HepG2 (cell line): ENCODE results near the gene COL9A2. TPM values are rescaled to one million over a fixed set of nuclear protein-coding genes. Genes with fewer than 3 reads are reported as not detected.

Experiments
- ATAC-seq: fragments of 200-7000 bp; cut with Tn5 transposase; 3 replicates; pipeline ENCODE4 v1.9.1; 2020; ENCODE audit warnings: mild to moderate bottlenecking, moderate library complexity
- BruUV-seq: library from RNA; stranded (reverse); fragments of 400-500 nt; replicated peaks from 2 replicates; lab custom pipeline; 2021; lab: Mats Ljungman, UMichigan
- CTCF ChIA-PET: fragments of 300-600 bp; formaldehyde crosslinking; extraction: SDS; loops from one replicate; lab custom pipeline; 2021; ENCODE audit warnings: low total read pairs, inconsistent platforms, low intra/inter-chr PET ratio; lab: Yijun Ruan, JAX
- POLR2A ChIA-PET: fragments of 350-600 bp; sonication (Branson Sonifier 250); formaldehyde crosslinking; loops from one replicate; lab custom pipeline; 2020; ENCODE audit warnings: antibody characterized with exemption, inconsistent platforms; lab: Yijun Ruan, JAX
- DNase-seq: peaks from one replicate; pipeline ENCODE4 v3.0.0-alpha.2; 2015; ENCODE audit warnings: low spot score
- FAIRE-seq: peaks from 3 replicates; lab custom pipeline; 2011; peaks lifted over from hg19 to GRCh38; lab: Jason Lieb, UNC
- H2AFZ ChIP-seq: one replicate; pipeline ENCODE4 v1.6.1; 2011; ENCODE audit warnings: low read length, inconsistent platforms
- H3K27ac ChIP-seq: fragments of 300-600 bp; 3 replicates; pipeline ENCODE4 v1.8.0; 2011; ENCODE audit warnings: mixed run types, mild to moderate bottlenecking, mixed read lengths, low read length, inconsistent platforms; ENCODE audit not compliant: insufficient read depth; ENCODE audit errors: extremely low read length
- H3K27me3 ChIP-seq, 2 experiments: fragments of 200-600 bp in 1 of 2; 2 replicates in 1 of 2; 3 replicates in 1 of 2; pipeline versions ENCODE4 v1.6.0 to v1.8.0; 2011; ENCODE audit warnings: low read length in 2 of 2, mild to moderate bottlenecking in 2 of 2, moderate library complexity in 2 of 2, inconsistent platforms in 1 of 2; ENCODE audit not compliant: insufficient read depth in 2 of 2, control insufficient read depth in 1 of 2
- H3K36me3 ChIP-seq, 2 experiments: fragments of 200-600 bp in 1 of 2; replicated peaks in 1 of 2; 2 replicates in 1 of 2; 3 replicates in 1 of 2; pipeline versions ENCODE4 v1.5.1 to v1.8.0; 2011; ENCODE audit warnings: low read length in 2 of 2, inconsistent platforms in 1 of 2; ENCODE audit not compliant: insufficient read depth in 2 of 2, control insufficient read depth in 1 of 2
- H3K4me1 ChIP-seq: 2 replicates; pipeline ENCODE4 v1.5.1; 2012; ENCODE audit warnings: low read length, inconsistent platforms; ENCODE audit not compliant: insufficient read depth
- H3K4me2 ChIP-seq: 2 replicates; pipeline ENCODE4 v1.6.0; 2011; ENCODE audit warnings: low read depth, low read length, inconsistent platforms
- H3K4me3 ChIP-seq, 3 experiments: fragments of 200-600 bp in 1 of 3; sonication (generic), shearing (Covaris generic) in 1 of 3; replicated peaks in 1 of 3; 2 replicates each; pipeline ENCODE4 v1.5.1; 2011 to 2016; ENCODE audit warnings: low read length in 3 of 3, inconsistent platforms in 2 of 3, low read depth in 2 of 3, mild to moderate bottlenecking in 2 of 3, control low read depth in 1 of 3, mixed read lengths in 1 of 3; ENCODE audit not compliant: insufficient read depth in 1 of 3
- H3K79me2 ChIP-seq: one replicate; pipeline ENCODE4 v1.6.1; 2011; ENCODE audit warnings: low read length, inconsistent platforms; ENCODE audit not compliant: insufficient read depth
- H3K9ac ChIP-seq: 2 replicates; pipeline ENCODE4 v1.6.0; 2011; ENCODE audit warnings: mild to moderate bottlenecking, low read depth, low read length, inconsistent platforms; ENCODE audit not compliant: insufficient read depth
- H3K9me3 ChIP-seq: 2 replicates; pipeline ENCODE4 v1.5.1; 2012; ENCODE audit warnings: mild to moderate bottlenecking, low read length
- H4K20me1 ChIP-seq: 2 replicates; pipeline ENCODE4 v1.6.0; 2011; ENCODE audit warnings: inconsistent platforms, mild to moderate bottlenecking, low read length, moderate library complexity; ENCODE audit not compliant: insufficient read depth
- ATF7 ChIP-seq, 2 experiments: fragments of 450-650 bp in 1 of 2; sonication (generic) in 1 of 2; formaldehyde crosslinking in 1 of 2; IDR thresholded peaks; 2 replicates each; pipeline versions ENCODE4 v1.4.0 to v1.6.1; 2016 to 2020; ENCODE audit warnings: antibody characterized with exemption in 1 of 2, mild to moderate bottlenecking in 1 of 2, missing genetic modification reagents in 1 of 2
- BCL6 ChIP-seq: IDR thresholded peaks from 2 replicates; pipeline ENCODE4 v1.6.1; 2016; ENCODE audit warnings: missing genetic modification reagents, missing compliant biosample characterization
- CBX5 ChIP-seq: sonication (generic); formaldehyde crosslinking; IDR thresholded peaks from 2 replicates; pipeline ENCODE4 v1.4.0; 2020; ENCODE audit warnings: missing genetic modification reagents, borderline replicate concordance
- DNMT3B ChIP-seq: conservative IDR thresholded peaks from 2 replicates; pipeline ENCODE4 v1.6.1; 2016; ENCODE audit warnings: missing biosample characterization, control low read depth
- HES4 ChIP-seq: sonication (generic); formaldehyde crosslinking; IDR thresholded peaks from 2 replicates; pipeline ENCODE4 v1.9.0; 2021; ENCODE audit warnings: mild to moderate bottlenecking, missing genetic modification reagents, borderline replicate concordance
- KDM5A ChIP-seq: fragments of 200-600 bp; sonication (generic); IDR thresholded peaks from 2 replicates; pipeline ENCODE4 v1.7.0; 2018; ENCODE audit warnings: antibody characterized with exemption, mild to moderate bottlenecking, low read length, borderline replicate concordance
- MAFF ChIP-seq: IDR thresholded peaks from 2 replicates; pipeline ENCODE4 v1.6.1; 2011; ENCODE audit warnings: low read depth, low read length, improper control_type of control experiment
- PAX8 ChIP-seq: sonication (generic); formaldehyde crosslinking; IDR thresholded peaks from 2 replicates; pipeline ENCODE4 v1.8.0; 2022; ENCODE audit warnings: mild to moderate bottlenecking, missing genetic modification reagents, borderline replicate concordance
- RELA ChIP-seq: sonication (generic); formaldehyde crosslinking; IDR thresholded peaks from 2 replicates; pipeline ENCODE4 v1.4.0; 2020; ENCODE audit warnings: missing genetic modification reagents
- RFXAP ChIP-seq: sonication (generic); formaldehyde crosslinking; IDR thresholded peaks from 2 replicates; pipeline ENCODE4 v1.4.0; 2020; ENCODE audit warnings: missing genetic modification reagents, borderline replicate concordance
- ZMYM3 ChIP-seq: sonication (generic); formaldehyde crosslinking; IDR thresholded peaks from 2 replicates; pipeline ENCODE4 v1.5.1; 2020; ENCODE audit warnings: mild to moderate bottlenecking, missing genetic modification reagents
- ZNF263 ChIP-seq: sonication (generic); formaldehyde crosslinking; IDR thresholded peaks from 2 replicates; pipeline ENCODE4 v1.4.0; 2020; ENCODE audit warnings: missing genetic modification reagents
- ZNF264 ChIP-seq: sonication (generic); formaldehyde crosslinking; IDR thresholded peaks from 2 replicates; pipeline ENCODE4 v1.4.0; 2020; ENCODE audit warnings: missing genetic modification reagents
- ZNF678 ChIP-seq: sonication (generic); formaldehyde crosslinking; IDR thresholded peaks from 2 replicates; pipeline ENCODE4 v1.4.0; 2020; ENCODE audit warnings: mild to moderate bottlenecking, missing genetic modification reagents
- ZNF776 ChIP-seq: sonication (generic); formaldehyde crosslinking; IDR thresholded peaks from 2 replicates; pipeline ENCODE4 v1.4.0; 2020; ENCODE audit warnings: mild to moderate bottlenecking, missing genetic modification reagents
- in situ Hi-C: cut with HindIII; loops from 2 replicates; pipeline ENCODE4 v1.10.0; 2017; ENCODE audit warnings: low pct_unique_long_range_greater_than_20kb; ENCODE audit not compliant: extremely low pct_ligation_motif_present
- intact Hi-C: fragments of 100-400 bp; cut with micrococcal nuclease; formaldehyde crosslinking; loops from one replicate; pipeline ENCODE4 v1.10.0; 2022; ENCODE audit not compliant: unreplicated experiment
- polyA plus RNA-seq, 8 experiments: library from polyadenylated mRNA; depleted of rRNA in 3 of 8; stranded (reverse) in 7 of 8; unstranded in 1 of 8; fragments of >200 nt; fragmentation: Illumina TruSeq in 4 of 8; extraction: Trizol in 4 of 8; gene quantifications; 2 replicates each; pipeline versions ENCODE4 v1.2.1 to v1.2.3, GENCODE V29; 2011 to 2016; ENCODE audit warnings: low read depth in 4 of 8, missing spikeins in 1 of 8, mixed read lengths in 1 of 8; ENCODE audit not compliant: insufficient read depth in 1 of 8
- total RNA-seq, 5 experiments: library from RNA; depleted of rRNA; stranded (reverse); fragments of >200 nt; fragmentation: Illumina TruSeq; extraction: Trizol; gene quantifications; 2 replicates each; pipeline ENCODE4 v1.2.3, GENCODE V29; 2016; ENCODE audit warnings: low read depth in 1 of 5
- TF ChIP-seq, protein P1 (sequence below): sonication (generic); formaldehyde crosslinking; IDR thresholded peaks from 2 replicates; pipeline ENCODE4 v1.8.0; 2022; ENCODE audit warnings: mild to moderate bottlenecking, missing genetic modification reagents
- TF ChIP-seq, protein P2 (sequence below), 2 experiments: sonication (generic) in 1 of 2; formaldehyde crosslinking in 1 of 2; IDR thresholded peaks; 2 replicates each; pipeline versions ENCODE4 v1.4.0 to v1.6.1; 2016 to 2020; ENCODE audit warnings: borderline replicate concordance in 1 of 2, low read depth in 1 of 2, mild to moderate bottlenecking in 1 of 2, missing genetic modification reagents in 1 of 2
- TF ChIP-seq, protein P3 (sequence below): sonication (generic); formaldehyde crosslinking; IDR thresholded peaks from 2 replicates; pipeline ENCODE4 v1.9.0; 2021; ENCODE audit warnings: missing genetic modification reagents, borderline replicate concordance

Gene COL9A2
- total and polyA plus RNA-seq, 2 of the 13 experiments (the other 11 are each of a cell fraction or from before 2014, with no cell fraction given) = 20.2 to 26.9 TPM

DNA sequence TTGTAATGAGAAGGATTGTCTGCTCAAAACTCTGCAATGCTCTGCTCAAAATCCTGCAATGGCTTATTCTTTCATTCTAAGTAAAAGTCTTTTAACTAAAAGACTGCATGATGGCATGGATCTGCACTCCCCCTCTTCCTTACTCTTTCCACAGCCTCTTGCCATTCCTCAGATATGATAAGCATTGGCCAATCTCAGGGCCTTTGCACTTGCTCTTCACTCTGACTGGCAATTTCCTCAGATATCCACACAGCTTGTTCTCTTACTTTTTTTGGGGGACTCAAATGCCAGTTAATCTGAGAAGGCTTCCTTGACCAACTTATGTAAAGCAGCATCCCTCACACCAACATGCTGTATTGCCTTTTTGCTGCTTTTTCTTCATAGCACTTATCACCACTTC, 61.9 kb downstream of the COL9A2 start:
- CTCF ChIA-PET = no interaction called here

More for the DNA sequence above, 61.9 kb downstream of the COL9A2 start:
- H3K79me2 ChIP-seq = peaks cover 31% of the 10 kb centered on the region
- no peak overlapping the region for H3K27ac ChIP-seq
- FAIRE-seq (no peak), ATAC-seq (no peak), DNase-seq (no peak)
- POLR2A ChIA-PET = no interaction called here
- no peak overlapping the region for H3K4me2 ChIP-seq
- TF ChIP-seq, protein P1, sequence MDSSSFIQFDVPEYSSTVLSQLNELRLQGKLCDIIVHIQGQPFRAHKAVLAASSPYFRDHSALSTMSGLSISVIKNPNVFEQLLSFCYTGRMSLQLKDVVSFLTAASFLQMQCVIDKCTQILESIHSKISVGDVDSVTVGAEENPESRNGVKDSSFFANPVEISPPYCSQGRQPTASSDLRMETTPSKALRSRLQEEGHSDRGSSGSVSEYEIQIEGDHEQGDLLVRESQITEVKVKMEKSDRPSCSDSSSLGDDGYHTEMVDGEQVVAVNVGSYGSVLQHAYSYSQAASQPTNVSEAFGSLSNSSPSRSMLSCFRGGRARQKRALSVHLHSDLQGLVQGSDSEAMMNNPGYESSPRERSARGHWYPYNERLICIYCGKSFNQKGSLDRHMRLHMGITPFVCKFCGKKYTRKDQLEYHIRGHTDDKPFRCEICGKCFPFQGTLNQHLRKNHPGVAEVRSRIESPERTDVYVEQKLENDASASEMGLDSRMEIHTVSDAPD = no peak
- TF ChIP-seq CBX5 (CRISPR knock-in tag) (no peak), ZMYM3 (CRISPR knock-in tag) (no peak), ZNF264 (CRISPR knock-in tag) (no peak), ATF7 (IDR thresholded peaks at IDR 0.05) (no peak), ATF7 (CRISPR knock-in tag; IDR thresholded peaks at IDR 0.05) (no peak), KDM5A (no peak), ZNF263 (CRISPR knock-in tag) (no peak), HES4 (CRISPR knock-in tag) (no peak), DNMT3B (CRISPR knock-in tag) (no peak), ZNF776 (no peak), BCL6 (CRISPR knock-in tag) (no peak), RELA (CRISPR knock-in tag) (no peak), RFXAP (CRISPR knock-in tag) (no peak), PAX8 (CRISPR knock-in tag) (no peak), ZNF678 (CRISPR knock-in tag) (no peak), MAFF (no peak)
- TF ChIP-seq, protein P2, sequence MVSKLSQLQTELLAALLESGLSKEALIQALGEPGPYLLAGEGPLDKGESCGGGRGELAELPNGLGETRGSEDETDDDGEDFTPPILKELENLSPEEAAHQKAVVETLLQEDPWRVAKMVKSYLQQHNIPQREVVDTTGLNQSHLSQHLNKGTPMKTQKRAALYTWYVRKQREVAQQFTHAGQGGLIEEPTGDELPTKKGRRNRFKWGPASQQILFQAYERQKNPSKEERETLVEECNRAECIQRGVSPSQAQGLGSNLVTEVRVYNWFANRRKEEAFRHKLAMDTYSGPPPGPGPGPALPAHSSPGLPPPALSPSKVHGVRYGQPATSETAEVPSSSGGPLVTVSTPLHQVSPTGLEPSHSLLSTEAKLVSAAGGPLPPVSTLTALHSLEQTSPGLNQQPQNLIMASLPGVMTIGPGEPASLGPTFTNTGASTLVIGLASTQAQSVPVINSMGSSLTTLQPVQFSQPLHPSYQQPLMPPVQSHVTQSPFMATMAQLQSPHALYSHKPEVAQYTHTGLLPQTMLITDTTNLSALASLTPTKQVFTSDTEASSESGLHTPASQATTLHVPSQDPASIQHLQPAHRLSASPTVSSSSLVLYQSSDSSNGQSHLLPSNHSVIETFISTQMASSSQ (IDR thresholded peaks at IDR 0.05; ENCODE audit: low read depth) = no peak
- TF ChIP-seq, protein P2 (CRISPR knock-in tag; IDR thresholded peaks at IDR 0.05; ENCODE audit: borderline replicate concordance) = no peak
- TF ChIP-seq, protein P3, sequence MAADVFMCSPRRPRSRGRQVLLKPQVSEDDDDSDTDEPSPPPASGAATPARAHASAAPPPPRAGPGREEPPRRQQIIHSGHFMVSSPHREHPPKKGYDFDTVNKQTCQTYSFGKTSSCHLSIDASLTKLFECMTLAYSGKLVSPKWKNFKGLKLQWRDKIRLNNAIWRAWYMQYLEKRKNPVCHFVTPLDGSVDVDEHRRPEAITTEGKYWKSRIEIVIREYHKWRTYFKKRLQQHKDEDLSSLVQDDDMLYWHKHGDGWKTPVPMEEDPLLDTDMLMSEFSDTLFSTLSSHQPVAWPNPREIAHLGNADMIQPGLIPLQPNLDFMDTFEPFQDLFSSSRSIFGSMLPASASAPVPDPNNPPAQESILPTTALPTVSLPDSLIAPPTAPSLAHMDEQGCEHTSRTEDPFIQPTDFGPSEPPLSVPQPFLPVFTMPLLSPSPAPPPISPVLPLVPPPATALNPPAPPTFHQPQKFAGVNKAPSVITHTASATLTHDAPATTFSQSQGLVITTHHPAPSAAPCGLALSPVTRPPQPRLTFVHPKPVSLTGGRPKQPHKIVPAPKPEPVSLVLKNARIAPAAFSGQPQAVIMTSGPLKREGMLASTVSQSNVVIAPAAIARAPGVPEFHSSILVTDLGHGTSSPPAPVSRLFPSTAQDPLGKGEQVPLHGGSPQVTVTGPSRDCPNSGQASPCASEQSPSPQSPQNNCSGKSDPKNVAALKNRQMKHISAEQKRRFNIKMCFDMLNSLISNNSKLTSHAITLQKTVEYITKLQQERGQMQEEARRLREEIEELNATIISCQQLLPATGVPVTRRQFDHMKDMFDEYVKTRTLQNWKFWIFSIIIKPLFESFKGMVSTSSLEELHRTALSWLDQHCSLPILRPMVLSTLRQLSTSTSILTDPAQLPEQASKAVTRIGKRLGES (CRISPR knock-in tag) = no peak
- no peaks in the 10 kb centered on the region for H4K20me1 ChIP-seq
- no TSS peak for BruUV-seq
- H2AFZ ChIP-seq = no peak overlapping the region
- no peaks in the 10 kb centered on the region; a peak in 1 of 5 replicates for H3K27me3 ChIP-seq
- intact Hi-C loops (loop anchor here (5.0 to 10.0 kb wide), 2 partner anchors 60 to 93 kb away; partner anchors contain the start of genes COL9A2 and RLF), in situ Hi-C loops (no loop called here)
- no peak overlapping the region for H3K9ac ChIP-seq
- H3K4me1 ChIP-seq = peaks cover 30% of the 10 kb centered on the region
- no peak overlapping the region for H3K4me3 ChIP-seq
- no peaks in the 10 kb centered on the region for H3K9me3 ChIP-seq
- peaks cover 2% of the 10 kb centered on the region in 2 experiments; a peak in 2 of 5 replicates for H3K36me3 ChIP-seq
